Body of pancreas (tissue), 4 donors: ENCODE results near the gene PTPRN2. TPM values are rescaled to one million over a fixed set of nuclear protein-coding genes. Genes with fewer than 3 reads are reported as not detected.
A peak's percentile ranks its signal among the peaks of the same experiment; 100 is the strongest.
"Not testable (repeated sequence)": the region's sequence is repeated elsewhere in the genome, so short reads cannot be mapped to it uniquely, and the experiment has no call there.

Source experiments
- ATAC-seq: fragments of 150-250 bp; one replicate; pipeline ENCODE4 v1.9.1; 2016
- DNase-seq, 4 donors: peaks; one replicate each; pipeline ENCODE4 v3.0.0-alpha.2; 2019
- H3K27ac ChIP-seq, 4 donors: fragments of 200-600 bp; sonication (generic); 1 replicate in 3 of 4; 2 replicates in 1 of 4; pipeline versions ENCODE4 v1.5.1 to v1.6.1; 2016 to 2019; ENCODE audit warnings: mild to moderate bottlenecking in 1 of 4, mixed read lengths in 1 of 4, moderate library complexity in 1 of 4
- H3K27me3 ChIP-seq, 2 donors: fragments of 200-600 bp; sonication (generic); one replicate each; pipeline ENCODE4 v1.6.0; 2016; ENCODE audit warnings: mild to moderate bottlenecking in 1 of 2
- H3K36me3 ChIP-seq, 2 donors: fragments of 200-600 bp; sonication (generic); replicated peaks in 1 of 2; 2 replicates each; pipeline ENCODE4 v1.5.1; 2016; ENCODE audit warnings: low read depth in 2 of 2; ENCODE audit not compliant: insufficient read depth in 1 of 2
- H3K4me1 ChIP-seq: fragments of 200-600 bp; sonication (generic); one replicate; pipeline ENCODE4 v1.6.0; 2016
- H3K4me3 ChIP-seq, 2 donors: fragments of 200-600 bp; sonication (generic); 1 replicate in 1 of 2; 2 replicates in 1 of 2; pipeline ENCODE4 v1.5.1; 2016 to 2019
- H3K9me3 ChIP-seq, 3 donors: fragments of 200-600 bp; sonication (generic); 1 replicate in 2 of 3; 2 replicates in 1 of 3; pipeline ENCODE4 v1.5.1; 2016
- POLR2A ChIP-seq, 3 donors: fragments of 450-650 bp; IDR thresholded peaks; one replicate each; pipeline ENCODE4 v1.6.1; 2016; ENCODE audit warnings: antibody characterized with exemption in 3 of 3, mild to moderate bottlenecking in 2 of 3
- WGBS, 2 donors: methylation state at CpG; one replicate each; pipeline ENCODE4 v1.1.5; 2017; 5-methylcytosine and 5-hydroxymethylcytosine counted together
- intact Hi-C: fragments of 100-400 bp; cut with DNase I; formaldehyde crosslinking; loops from one replicate; pipeline ENCODE4 v1.15.1; 2023
- total RNA-seq, 2 donors: library from RNA; depleted of rRNA; stranded (reverse); fragments of >200 nt; gene quantifications; one replicate each; pipeline ENCODE4 v1.1.0, GENCODE V29; 2016
- TF ChIP-seq, protein P1 (sequence below), 7 experiments: fragments of 450-650 bp in 4 of 7; fragments of 200-600 bp in 3 of 7; sonication (generic) in 3 of 7; IDR thresholded peaks; one replicate each; pipeline ENCODE4 v1.5.1; 2016 to 2019; ENCODE audit warnings: antibody characterized with exemption in 7 of 7

The PTPRN2 gene
- total RNA-seq, 2 donors from 2014 or later = 31.6 to 76.1 TPM

DNA sequence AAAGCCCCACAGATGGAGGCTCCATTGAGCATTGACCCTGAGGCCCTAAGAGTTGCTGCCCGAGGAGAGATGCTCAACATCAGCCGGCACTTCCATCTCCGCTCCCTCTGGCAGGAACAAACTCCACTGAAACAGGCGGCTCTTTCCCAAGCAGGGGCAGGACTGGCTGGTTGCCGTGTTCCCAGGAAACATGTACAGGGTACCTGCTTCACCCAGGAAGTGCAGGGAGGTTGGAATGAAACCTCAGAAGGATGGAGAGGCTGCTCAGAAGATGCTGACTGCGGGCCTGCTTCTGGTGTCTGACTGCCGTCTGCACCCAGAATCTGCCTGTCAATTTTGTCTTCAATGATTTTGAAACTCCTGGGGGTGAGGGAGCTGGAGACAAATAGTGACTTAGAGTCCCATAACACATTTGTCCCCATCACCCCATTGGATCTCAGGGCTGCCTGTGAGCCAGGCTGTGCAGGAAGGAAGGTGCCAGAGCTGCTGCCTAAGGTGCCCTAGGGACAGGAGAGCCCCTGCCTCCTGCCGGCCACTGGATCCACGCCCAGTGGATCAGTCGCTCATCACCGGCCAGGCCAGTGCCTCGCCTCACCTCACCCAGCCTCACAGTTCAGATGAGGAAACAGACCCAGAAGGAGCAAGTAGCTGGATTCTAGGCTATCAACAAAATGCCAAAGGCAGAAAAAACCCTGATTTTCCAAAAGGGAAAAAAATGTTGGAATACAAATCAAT, 237.3 kb downstream of the PTPRN2 start:
- H3K4me1 ChIP-seq = no peaks in the 10 kb centered on the region
- intact Hi-C loops = no loop called here
- no peak overlapping the region for H3K27ac ChIP-seq
- DNase-seq (no peak), ATAC-seq (no peak)
- no peaks in the 10 kb centered on the region for H3K27me3 ChIP-seq
- no peaks in the 10 kb centered on the region for H3K9me3 ChIP-seq
- no peak for TF ChIP-seq POLR2A (IDR thresholded peaks at IDR 0.05)
- TF ChIP-seq, protein P1, sequence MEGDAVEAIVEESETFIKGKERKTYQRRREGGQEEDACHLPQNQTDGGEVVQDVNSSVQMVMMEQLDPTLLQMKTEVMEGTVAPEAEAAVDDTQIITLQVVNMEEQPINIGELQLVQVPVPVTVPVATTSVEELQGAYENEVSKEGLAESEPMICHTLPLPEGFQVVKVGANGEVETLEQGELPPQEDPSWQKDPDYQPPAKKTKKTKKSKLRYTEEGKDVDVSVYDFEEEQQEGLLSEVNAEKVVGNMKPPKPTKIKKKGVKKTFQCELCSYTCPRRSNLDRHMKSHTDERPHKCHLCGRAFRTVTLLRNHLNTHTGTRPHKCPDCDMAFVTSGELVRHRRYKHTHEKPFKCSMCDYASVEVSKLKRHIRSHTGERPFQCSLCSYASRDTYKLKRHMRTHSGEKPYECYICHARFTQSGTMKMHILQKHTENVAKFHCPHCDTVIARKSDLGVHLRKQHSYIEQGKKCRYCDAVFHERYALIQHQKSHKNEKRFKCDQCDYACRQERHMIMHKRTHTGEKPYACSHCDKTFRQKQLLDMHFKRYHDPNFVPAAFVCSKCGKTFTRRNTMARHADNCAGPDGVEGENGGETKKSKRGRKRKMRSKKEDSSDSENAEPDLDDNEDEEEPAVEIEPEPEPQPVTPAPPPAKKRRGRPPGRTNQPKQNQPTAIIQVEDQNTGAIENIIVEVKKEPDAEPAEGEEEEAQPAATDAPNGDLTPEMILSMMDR (IDR thresholded peaks at IDR 0.05) = no peak
- no peak overlapping the region for H3K4me3 ChIP-seq
- H3K36me3 ChIP-seq = no peaks in the 10 kb centered on the region
- 80 to 83% methylated on average over 8 to 12 of the region's 12 CpGs for WGBS, 2 donors

DNA sequence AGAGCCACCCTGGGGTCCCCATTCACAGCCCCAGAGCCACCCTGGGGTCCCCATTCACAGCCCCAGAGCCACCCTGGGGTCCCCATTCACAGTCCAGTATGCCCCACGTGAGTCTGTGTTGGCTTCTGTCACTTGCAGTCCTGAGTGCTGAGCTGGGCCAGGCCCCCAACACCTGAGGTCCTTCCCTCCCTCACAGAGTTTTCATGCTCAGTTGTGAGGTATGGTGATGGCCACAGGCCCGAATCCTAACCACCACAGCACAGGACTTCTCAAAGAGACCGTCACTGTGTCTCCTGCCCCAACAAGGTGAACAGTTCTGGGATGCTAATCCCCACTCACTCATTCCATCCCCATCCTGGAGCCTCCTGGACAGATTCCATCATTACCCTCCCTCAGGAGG, 239.2 kb downstream of the PTPRN2 start:
- no peaks in the 10 kb centered on the region for H3K9me3 ChIP-seq
- no peaks in the 10 kb centered on the region for H3K4me1 ChIP-seq
- no peaks in the 10 kb centered on the region for H3K27me3 ChIP-seq
- no peaks in the 10 kb centered on the region for H3K36me3 ChIP-seq
- 94 to 100% methylated on average over 3 of the region's 3 CpGs for WGBS, 2 donors
- no peak for TF ChIP-seq POLR2A (IDR thresholded peaks at IDR 0.05)
- TF ChIP-seq, protein P1 (IDR thresholded peaks at IDR 0.05) = no peak
- H3K4me3 ChIP-seq = no peak overlapping the region
- DNase-seq = no peak
- intact Hi-C loops = no loop called here
- ATAC-seq = no peak
- no peak overlapping the region for H3K27ac ChIP-seq

DNA sequence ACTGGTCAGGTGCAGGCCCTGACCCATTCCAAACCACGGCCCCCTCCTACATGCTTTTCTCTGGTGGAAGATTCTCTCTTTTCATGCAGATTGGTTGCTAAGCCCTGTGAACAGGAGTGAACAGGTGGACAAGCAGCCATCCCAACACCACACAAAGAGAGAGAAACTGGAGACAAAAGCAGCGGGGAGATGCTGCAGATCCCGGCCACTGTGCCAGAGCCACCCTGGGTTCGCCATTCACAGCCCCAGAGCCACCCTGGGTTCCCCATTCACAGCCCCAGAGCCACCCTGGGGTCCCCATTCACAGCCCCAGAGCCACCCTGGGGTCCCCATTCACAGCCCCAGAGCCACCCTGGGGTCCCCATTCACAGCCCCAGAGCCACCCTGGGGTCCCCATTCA, 239.6 kb downstream of the PTPRN2 start:
- intact Hi-C loops, H3K36me3 ChIP-seq, DNase-seq, H3K4me1 ChIP-seq, H3K27me3 ChIP-seq, H3K4me3 ChIP-seq, H3K9me3 ChIP-seq, H3K27ac ChIP-seq, ATAC-seq: not testable (repeated sequence)
- 86 to 93% methylated on average over 4 of the region's 4 CpGs for WGBS, 2 donors

DNA sequence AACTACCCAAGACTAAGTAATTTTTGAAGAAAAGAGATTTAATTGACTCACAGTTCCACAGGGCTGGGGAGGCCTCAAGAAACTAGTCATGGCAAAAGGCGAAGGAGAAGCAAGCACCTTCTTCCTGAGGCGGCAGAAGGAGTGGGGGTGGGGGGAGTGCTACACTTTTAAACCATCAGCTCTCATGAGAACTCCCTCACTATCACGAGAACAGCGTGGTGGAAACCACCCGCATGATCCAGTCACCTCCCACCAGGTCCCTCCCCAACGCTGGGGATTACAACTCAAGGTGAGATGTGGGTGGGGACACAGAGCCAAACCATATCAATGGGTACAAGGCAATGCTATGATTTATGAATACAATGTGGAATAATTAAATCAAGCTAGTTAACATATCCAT, 241.9 kb downstream of the PTPRN2 start:
- no peak for TF ChIP-seq POLR2A (IDR thresholded peaks at IDR 0.05)
- TF ChIP-seq, protein P1 (IDR thresholded peaks at IDR 0.05) = no peak
- WGBS, 2 donors = 68 to 78% methylated on average over 6 of the region's 6 CpGs
- ATAC-seq = no peak
- intact Hi-C loops = no loop called here
- DNase-seq = no peak
- no peaks in the 10 kb centered on the region for H3K9me3 ChIP-seq
- no peaks in the 10 kb centered on the region for H3K4me1 ChIP-seq
- H3K27ac ChIP-seq = no peak overlapping the region
- no peaks in the 10 kb centered on the region for H3K36me3 ChIP-seq
- no peaks in the 10 kb centered on the region for H3K27me3 ChIP-seq
- H3K4me3 ChIP-seq = no peak overlapping the region

DNA sequence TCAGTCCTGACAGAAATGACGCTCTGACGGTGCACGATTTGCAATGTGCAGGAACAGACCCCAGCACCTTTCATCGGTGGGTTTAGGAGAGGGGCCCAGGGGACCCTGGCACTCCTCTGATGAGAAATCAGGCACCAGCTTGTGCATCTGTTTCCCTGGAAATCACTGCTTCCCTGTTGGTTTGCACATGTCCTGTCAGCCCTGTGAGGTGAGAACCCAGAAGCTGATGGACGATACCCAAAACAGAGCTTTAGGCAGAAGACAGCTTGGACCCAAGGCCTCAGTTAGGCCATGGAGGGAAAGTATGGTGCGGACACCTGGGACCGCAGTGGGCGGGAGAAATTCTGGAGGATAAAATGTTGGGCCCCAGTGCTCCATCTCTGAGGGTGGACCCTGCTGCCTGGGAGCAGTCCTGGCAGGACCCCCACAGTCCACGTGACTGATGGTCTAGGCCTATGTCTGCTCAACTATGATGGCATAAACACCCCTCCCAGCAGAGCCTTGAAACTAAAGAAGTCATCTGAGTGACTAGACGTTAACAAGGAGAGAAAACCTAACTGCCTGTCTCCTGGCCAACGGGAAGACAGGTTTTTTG, 242.8 kb downstream of the PTPRN2 start:
- TF ChIP-seq POLR2A (IDR thresholded peaks at IDR 0.05) = no peak
- TF ChIP-seq, protein P1 (IDR thresholded peaks at IDR 0.05) = no peak
- no peak overlapping the region for H3K4me3 ChIP-seq
- H3K27me3 ChIP-seq = no peaks in the 10 kb centered on the region
- DNase-seq (peak in 1 of 4 donors; percentile 0), ATAC-seq (no peak)
- H3K36me3 ChIP-seq = no peaks in the 10 kb centered on the region
- H3K27ac ChIP-seq = no peak overlapping the region
- intact Hi-C loops = no loop called here
- no peaks in the 10 kb centered on the region for H3K4me1 ChIP-seq
- 76 to 87% methylated on average over 11 of the region's 11 CpGs for WGBS, 2 donors
- no peaks in the 10 kb centered on the region for H3K9me3 ChIP-seq
